Common myeloid progenitor, CD34-positive (primary cell): ENCODE results near the gene ARHGAP40.

Experiments
- CTCF ChIA-PET: fragments of 350-600 bp; sonication (Branson Sonifier 250); formaldehyde crosslinking; loops from one replicate; lab custom pipeline; 2021; ENCODE audit warnings: antibody characterized with exemption; lab: Charles Lee
- POLR2A ChIA-PET: fragments of 350-600 bp; sonication (Branson Sonifier 250); formaldehyde crosslinking; loops from one replicate; lab custom pipeline; 2021; ENCODE audit warnings: antibody characterized with exemption; lab: Charles Lee
- DNase-seq, 3 donors: peaks; one replicate each; pipeline versions ENCODE4 v3.0.0 to v3.0.0-alpha.2; 2013
- H3K27ac ChIP-seq, 2 experiments: 1 replicate in 1 of 2; 2 replicates in 1 of 2; pipeline ENCODE4 v1.7.0; 2013; ENCODE audit warnings: inconsistent platforms in 2 of 2, low read length in 2 of 2, mild to moderate bottlenecking in 2 of 2, low read depth in 1 of 2, moderate library complexity in 1 of 2; ENCODE audit not compliant: severe bottlenecking in 2 of 2, insufficient read depth in 1 of 2, poor library complexity in 1 of 2
- H3K27me3 ChIP-seq, 5 experiments: replicated peaks in 2 of 5; 1 replicate in 3 of 5; 2 replicates in 2 of 5; pipeline versions ENCODE4 v1.6.1 to v1.7.0; 2013; ENCODE audit warnings: low read length in 4 of 5, mild to moderate bottlenecking in 2 of 5, moderate library complexity in 2 of 5, inconsistent platforms in 1 of 5; ENCODE audit not compliant: insufficient read depth in 5 of 5, control insufficient read depth in 4 of 5
- H3K36me3 ChIP-seq, 4 experiments: 1 replicate in 2 of 4; 2 replicates in 2 of 4; pipeline versions ENCODE4 v1.6.1 to v1.7.0; 2013; ENCODE audit warnings: low read length in 3 of 4, control low read depth in 1 of 4, mild to moderate bottlenecking in 1 of 4; ENCODE audit not compliant: control insufficient read depth in 4 of 4, insufficient read depth in 4 of 4
- H3K4me1 ChIP-seq, 4 experiments: 1 replicate in 3 of 4; 2 replicates in 1 of 4; pipeline versions ENCODE4 v1.6.1 to v1.7.1; 2013; ENCODE audit warnings: low read length in 3 of 4, mild to moderate bottlenecking in 3 of 4, control low read depth in 1 of 4, inconsistent platforms in 1 of 4, moderate library complexity in 1 of 4; ENCODE audit not compliant: control insufficient read depth in 4 of 4, insufficient read depth in 4 of 4; ENCODE audit errors: control extremely low read depth in 1 of 4
- H3K4me3 ChIP-seq, 7 experiments: 1 replicate in 4 of 7; 2 replicates in 3 of 7; pipeline versions ENCODE4 v1.5.1 to v1.7.0; 2013; ENCODE audit warnings: mild to moderate bottlenecking in 7 of 7, low read length in 6 of 7, moderate library complexity in 6 of 7, inconsistent platforms in 2 of 7, low read depth in 2 of 7, control low read depth in 1 of 7; ENCODE audit not compliant: insufficient read depth in 4 of 7, control insufficient read depth in 1 of 7; ENCODE audit errors: extremely low read depth in 1 of 7
- H3K9me3 ChIP-seq, 5 experiments: 1 replicate in 4 of 5; 2 replicates in 1 of 5; pipeline versions ENCODE4 v1.6.1 to v1.7.1; 2013; ENCODE audit warnings: low read length in 4 of 5, mild to moderate bottlenecking in 2 of 5, inconsistent platforms in 1 of 5, low read depth in 1 of 5, moderate library complexity in 1 of 5; ENCODE audit not compliant: control insufficient read depth in 4 of 5, insufficient read depth in 2 of 5; ENCODE audit errors: control extremely low read depth in 1 of 5
- WGBS: methylation state at CpG from one replicate; pipeline ENCODE4 v1.1.5; 2013; ENCODE audit not compliant: insufficient coverage; 5-methylcytosine and 5-hydroxymethylcytosine counted together

The ARHGAP40 gene

DNA sequence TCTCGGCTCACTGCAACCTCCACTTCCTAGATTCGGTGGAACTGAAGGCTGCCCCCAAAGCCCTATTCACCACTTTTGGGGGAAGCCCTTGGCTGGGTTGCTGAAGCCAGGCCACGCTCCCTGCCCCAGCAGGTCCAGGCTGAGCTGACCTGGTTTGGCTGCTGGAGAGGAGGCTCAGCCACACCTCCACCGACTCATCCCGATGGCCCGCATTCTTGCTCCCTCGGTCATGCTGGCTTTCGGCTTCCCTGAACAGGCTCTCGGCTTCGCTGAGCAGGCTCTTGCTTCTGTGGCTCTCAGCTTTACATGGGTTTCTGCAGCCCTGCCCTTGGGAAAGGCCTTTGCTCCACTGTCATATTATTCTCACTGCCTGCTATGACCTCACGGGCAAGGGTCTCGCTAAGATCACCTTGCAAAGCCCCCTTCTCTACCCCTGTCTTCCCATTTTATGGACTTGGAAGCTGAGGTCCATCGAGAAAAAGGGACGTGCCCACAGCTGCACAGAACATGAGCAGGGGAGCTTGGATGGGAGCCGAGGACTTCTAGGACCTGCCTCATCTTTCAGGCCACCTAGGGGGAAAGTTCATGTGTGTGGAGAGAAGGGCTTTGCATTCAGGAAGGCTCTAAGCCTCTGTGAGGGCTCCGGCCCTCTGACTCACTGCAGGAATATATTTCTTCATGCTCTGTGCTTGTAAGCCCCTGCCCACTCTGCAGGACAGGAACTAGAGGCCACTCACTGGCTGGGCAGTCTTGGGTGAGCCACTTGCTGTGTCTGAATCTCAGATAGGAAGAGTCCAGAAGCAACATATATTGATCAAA is 15.6 kb downstream of the ARHGAP40 start:
- no peaks in the 10 kb centered on the region for H3K4me1 ChIP-seq
- no peak overlapping the region for H3K4me3 ChIP-seq
- WGBS, result 77% methylated on average over 12 of the region's 16 CpGs
- CTCF ChIA-PET, result no interaction called here
- peaks cover 0 to 60% (median 14%) of the 10 kb centered on the region in 5 experiments for H3K27me3 ChIP-seq
- H3K27ac ChIP-seq, result no peak overlapping the region
- DNase-seq, result no peak
- H3K36me3 ChIP-seq, result no peaks in the 10 kb centered on the region
- POLR2A ChIA-PET, result no interaction called here
- no peaks in the 10 kb centered on the region for H3K9me3 ChIP-seq

DNA sequence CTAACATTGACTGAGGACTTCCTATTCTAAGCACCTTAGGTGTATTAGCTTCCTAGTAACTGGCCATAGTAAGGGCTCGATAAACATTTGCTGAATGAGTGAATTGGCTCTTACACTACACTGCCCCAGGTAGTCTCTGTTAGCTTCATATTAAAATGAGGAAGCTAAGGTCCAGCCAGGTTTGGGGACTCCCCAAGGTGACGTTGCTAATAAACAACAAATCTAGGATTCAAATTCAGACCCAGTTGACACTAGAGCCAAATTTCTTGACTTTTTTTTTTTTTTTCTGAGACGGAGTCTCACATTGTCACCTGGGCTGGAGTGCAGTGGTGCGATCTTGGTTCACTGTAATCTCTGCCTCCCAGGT is 16.2 kb downstream of the ARHGAP40 start:
- ChIA-PET CTCF (no interaction called here), POLR2A (no interaction called here)
- H3K36me3 ChIP-seq, result no peaks in the 10 kb centered on the region
- H3K9me3 ChIP-seq, result no peaks in the 10 kb centered on the region
- peaks cover 0 to 60% (median 14%) of the 10 kb centered on the region in 5 experiments for H3K27me3 ChIP-seq
- no peaks in the 10 kb centered on the region for H3K4me1 ChIP-seq
- 82% methylated on average over 4 of the region's 4 CpGs for WGBS
- H3K4me3 ChIP-seq, result no peak overlapping the region
- no peak overlapping the region for H3K27ac ChIP-seq
- DNase-seq, result peak in 2 of 3 donors; percentile 7 to 13

DNA sequence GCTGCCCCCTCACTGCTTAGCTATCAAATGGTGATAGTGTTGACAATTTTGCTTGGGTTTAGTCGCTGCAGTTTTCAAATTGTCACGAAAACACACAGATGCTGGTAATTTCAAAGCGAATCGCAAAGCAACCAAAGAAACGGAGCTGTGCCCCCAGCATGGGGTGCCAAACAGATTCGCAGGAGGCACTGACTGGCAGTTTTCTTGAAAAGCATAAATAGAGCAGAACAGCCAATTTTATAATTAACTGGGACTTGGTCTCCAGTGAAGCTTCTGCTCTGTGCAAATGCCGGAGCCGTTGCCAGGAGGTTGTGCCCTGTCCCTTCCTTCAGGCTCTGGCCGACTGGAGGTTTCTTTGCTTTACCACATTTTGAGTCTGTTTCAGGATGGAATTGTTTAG is 18.8 kb downstream of the ARHGAP40 start:
- CTCF ChIA-PET, result no interaction called here
- Histone ChIP-seq H3K4me3 (no peak overlapping the region), H3K27me3 (peaks cover 0 to 49% (median 12%) of the 10 kb centered on the region in 5 experiments), H3K4me1 (no peaks in the 10 kb centered on the region), H3K9me3 (peaks cover 0 to 7% (median 0%) of the 10 kb centered on the region in 5 experiments), H3K36me3 (no peaks in the 10 kb centered on the region), H3K27ac (no peak overlapping the region)
- 80% methylated on average over 6 of the region's 9 CpGs for WGBS
- DNase-seq, result no peak
- POLR2A ChIA-PET, result no interaction called here

DNA sequence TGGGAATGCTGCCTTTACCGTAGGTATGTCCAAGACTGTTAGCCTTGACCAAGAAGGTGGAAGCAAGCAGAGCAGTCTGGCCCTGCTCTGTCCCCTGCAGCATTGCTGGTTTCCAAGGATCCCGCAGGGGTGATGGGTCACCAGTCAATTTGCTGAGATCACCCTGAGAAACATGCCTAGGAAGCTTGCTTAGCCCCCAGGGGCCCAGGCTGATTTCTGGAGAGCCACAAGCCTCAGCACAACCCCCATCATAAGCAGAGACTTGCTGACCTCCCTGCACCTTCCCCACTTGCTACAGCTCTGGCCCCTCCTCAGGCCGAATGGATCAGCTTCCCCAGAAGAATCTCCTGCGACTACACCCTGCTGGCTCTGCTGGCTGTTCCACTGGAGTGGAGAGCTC is 21.5 kb downstream of the ARHGAP40 start:
- 88% methylated on average over 4 of the region's 4 CpGs for WGBS
- ChIA-PET CTCF (interaction anchor here (0.6 kb wide), 1 partner anchor 1573 kb away, joined by 3 read pairs; no protein-coding TSS in a partner anchor), POLR2A (no interaction called here)
- no peaks in the 10 kb centered on the region for H3K4me1 ChIP-seq
- H3K36me3 ChIP-seq, result no peaks in the 10 kb centered on the region
- peaks cover 0 to 40% (median 9%) of the 10 kb centered on the region in 5 experiments for H3K27me3 ChIP-seq
- no peak for DNase-seq
- H3K27ac ChIP-seq, result no peak overlapping the region
- peaks cover 0 to 7% (median 0%) of the 10 kb centered on the region in 5 experiments for H3K9me3 ChIP-seq
- no peak overlapping the region for H3K4me3 ChIP-seq

DNA sequence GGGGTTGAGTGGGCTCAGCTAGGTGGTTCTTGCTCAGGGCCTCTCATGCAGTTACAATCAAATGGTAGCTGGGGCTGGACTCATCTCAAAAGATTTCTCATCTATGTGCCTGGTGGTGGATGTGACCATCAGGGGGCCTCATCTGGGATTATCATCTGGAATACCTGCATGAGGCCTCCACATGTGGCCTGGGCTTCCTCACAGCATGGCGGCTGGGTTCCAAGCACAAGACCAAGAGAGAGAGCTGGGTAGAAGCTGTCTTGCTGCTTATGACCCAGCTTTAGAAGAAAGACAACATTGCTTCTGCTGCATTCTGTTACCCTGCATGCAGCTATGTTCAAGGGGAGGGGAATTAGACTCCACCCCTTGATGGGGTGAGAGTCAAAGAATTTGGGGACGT is 22.5 kb downstream of the ARHGAP40 start:
- CTCF ChIA-PET, result no interaction called here
- Histone ChIP-seq H3K4me1 (no peaks in the 10 kb centered on the region), H3K27ac (no peak overlapping the region), H3K36me3 (no peaks in the 10 kb centered on the region), H3K27me3 (peaks cover 0 to 31% (median 7%) of the 10 kb centered on the region in 5 experiments), H3K9me3 (peaks cover 0 to 7% (median 0%) of the 10 kb centered on the region in 5 experiments), H3K4me3 (no peak overlapping the region)
- POLR2A ChIA-PET, result no interaction called here
- no peak for DNase-seq
- 95% methylated on average over 2 of the region's 2 CpGs for WGBS

DNA sequence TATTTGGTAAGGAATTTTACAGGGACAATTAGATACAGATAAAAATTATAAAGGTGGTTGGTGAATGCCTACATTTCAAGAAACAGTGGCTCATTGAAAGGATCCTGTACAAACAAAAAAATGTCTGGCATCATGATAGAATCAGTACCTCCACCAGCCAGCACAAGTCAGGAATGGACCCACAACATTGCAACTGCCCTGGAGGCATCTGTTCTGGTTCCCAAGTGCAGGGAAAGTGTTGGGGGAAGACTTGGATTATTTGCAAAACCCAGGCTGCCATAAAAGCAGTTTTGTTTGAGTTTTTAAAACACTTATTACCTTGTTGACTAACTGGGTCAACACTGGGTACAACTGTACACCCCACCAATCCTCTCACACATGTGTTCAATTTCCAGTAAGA is 24.3 kb downstream of the ARHGAP40 start:
- CTCF ChIA-PET, result no interaction called here
- no peak for DNase-seq
- POLR2A ChIA-PET, result no interaction called here
- no peak overlapping the region for H3K4me3 ChIP-seq
- H3K27me3 ChIP-seq, result peaks cover 0 to 16% (median 2%) of the 10 kb centered on the region in 5 experiments
- no peaks in the 10 kb centered on the region for H3K36me3 ChIP-seq
- H3K9me3 ChIP-seq, result peaks cover 0 to 7% (median 0%) of the 10 kb centered on the region in 5 experiments
- no peaks in the 10 kb centered on the region for H3K4me1 ChIP-seq
- no peak overlapping the region for H3K27ac ChIP-seq

DNA sequence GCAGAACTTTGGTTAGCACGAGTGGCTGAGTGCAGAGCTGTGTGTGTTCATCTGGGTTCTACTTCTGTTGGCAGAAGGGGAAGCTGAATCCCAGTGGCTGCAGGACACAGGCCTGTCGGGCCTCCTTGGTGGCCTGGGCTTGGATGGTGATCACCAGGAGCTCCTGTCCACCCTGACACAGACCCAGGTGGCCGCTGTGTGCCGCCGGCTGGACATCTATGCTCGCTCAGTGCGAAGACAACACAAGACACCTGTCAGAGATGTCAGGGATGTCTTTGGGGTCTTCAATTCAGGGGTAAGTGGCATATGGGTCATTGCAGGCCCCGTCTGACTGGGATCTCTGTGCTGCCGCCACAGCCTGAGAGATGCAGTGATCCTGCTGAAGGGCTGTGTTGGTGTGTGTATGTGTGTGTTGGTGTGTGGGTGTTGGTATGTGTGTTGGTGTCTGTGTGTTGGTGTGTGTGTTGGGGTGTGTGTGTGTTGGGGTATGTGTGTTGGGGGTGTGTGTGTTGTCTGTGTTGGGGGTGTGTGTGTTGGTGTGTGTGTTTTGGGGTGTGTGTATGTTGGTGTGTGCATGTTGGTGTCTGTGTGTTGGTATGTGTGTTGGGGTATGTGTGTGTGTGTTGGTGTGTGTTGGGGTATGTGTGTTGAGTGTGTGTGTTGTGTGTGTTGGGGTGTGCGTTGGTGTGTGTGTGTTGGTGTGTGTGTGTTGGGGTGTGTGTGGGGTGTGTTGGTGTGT is 25.5 kb downstream of the ARHGAP40 start:
- H3K4me1 ChIP-seq, result no peaks in the 10 kb centered on the region
- no peak overlapping the region for H3K4me3 ChIP-seq
- 86% methylated on average over 8 of the region's 10 CpGs for WGBS
- H3K27me3 ChIP-seq, result peaks cover 0 to 10% (median 0%) of the 10 kb centered on the region in 5 experiments
- ChIA-PET CTCF (no interaction called here), POLR2A (no interaction called here)
- H3K9me3 ChIP-seq, result peaks cover 0 to 7% (median 0%) of the 10 kb centered on the region in 5 experiments
- H3K27ac ChIP-seq, result no peak overlapping the region
- DNase-seq, result no peak
- no peaks in the 10 kb centered on the region for H3K36me3 ChIP-seq
